SKM-1 (cell line): ENCODE data around the gene BTG1.
"Not testable (repeated sequence)": the region's sequence is repeated elsewhere in the genome, so short reads cannot be mapped to it uniquely, and the experiment has no call there.

ENCODE experiments used
- DNase-seq: peaks from one replicate; lab custom pipeline; 2025; ENCODE audit not compliant: unreplicated experiment; lab: John Stamatoyannopoulos, UW

The BTG1 gene

DNA sequence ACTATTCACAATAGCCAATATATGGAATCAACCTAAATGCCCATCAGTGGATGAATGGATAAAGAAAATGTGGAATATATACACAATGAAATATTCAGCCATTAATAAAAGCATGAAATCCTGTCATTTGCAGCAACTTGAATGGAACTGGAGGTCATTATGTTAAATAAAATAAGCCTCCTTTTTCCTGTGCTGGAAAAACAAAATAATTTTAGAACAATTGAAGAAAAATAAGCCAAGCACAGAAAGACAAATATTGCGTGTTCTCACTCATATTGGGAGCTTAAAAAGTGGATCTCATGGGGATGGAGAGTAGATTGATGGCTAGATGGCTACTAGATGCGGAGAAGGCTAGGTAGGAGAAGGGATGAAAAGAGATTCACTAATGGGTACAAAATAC, 6.3 kb upstream of the BTG1 start:
- no peak for DNase-seq

DNA sequence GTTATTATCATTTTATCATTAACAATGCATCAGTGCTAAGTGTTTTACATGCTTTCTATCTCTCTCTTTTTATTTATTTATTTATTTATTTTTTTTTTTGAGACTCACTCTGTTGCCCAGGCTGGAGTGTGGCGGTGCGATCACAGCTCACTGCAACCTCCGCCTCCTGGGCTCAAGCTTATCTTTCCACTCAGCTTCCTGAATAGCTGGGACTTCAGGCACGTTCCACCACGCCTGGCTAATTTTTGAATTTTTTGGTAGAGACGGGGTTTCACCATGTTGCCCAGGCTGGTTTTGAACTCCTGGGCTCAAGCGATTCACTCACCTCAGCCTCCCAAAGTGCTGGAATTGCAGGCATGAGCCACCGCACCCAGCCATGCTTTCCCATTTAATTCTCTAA, 3.9 kb upstream of the BTG1 start:
- no peak for DNase-seq

DNA sequence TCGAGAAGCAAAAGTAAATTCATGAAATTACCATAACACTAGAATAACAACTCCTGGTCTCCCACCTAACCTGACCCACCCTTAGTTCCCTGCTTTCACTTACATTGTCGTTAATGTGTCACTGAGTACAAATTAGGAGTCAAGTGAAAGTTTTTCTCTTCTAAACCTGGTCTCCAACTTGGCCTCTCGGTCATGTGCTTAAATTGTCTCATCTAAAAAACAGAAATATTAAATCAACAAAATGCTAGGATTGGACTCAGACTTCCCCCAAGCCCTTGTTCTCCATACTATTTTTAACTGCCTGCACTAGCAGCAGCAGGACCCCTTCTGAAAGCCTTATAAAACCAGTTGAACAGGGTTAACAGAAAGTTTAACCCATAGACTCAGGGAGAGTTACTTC, 1.8 kb upstream of the BTG1 start:
- DNase-seq: no peak

- no peak for DNase-seq
Measured at GRCh38 chr12:92146497-92147224, 1.0 kb upstream of the BTG1 start.

DNA sequence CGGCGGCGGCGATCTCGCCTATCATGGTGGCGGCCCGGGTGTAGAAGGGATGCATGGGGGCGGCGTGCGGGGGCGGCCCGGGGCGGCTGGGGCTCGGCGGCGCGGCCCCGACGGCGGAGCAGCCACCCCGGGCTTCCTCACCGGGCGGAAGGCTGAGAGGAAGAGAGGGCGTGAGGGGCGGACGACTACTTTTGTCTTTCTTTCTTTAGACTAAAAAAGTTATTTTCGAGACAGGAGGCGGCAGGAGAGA, 240 bp downstream of the BTG1 start:
- no peak for DNase-seq

DNA sequence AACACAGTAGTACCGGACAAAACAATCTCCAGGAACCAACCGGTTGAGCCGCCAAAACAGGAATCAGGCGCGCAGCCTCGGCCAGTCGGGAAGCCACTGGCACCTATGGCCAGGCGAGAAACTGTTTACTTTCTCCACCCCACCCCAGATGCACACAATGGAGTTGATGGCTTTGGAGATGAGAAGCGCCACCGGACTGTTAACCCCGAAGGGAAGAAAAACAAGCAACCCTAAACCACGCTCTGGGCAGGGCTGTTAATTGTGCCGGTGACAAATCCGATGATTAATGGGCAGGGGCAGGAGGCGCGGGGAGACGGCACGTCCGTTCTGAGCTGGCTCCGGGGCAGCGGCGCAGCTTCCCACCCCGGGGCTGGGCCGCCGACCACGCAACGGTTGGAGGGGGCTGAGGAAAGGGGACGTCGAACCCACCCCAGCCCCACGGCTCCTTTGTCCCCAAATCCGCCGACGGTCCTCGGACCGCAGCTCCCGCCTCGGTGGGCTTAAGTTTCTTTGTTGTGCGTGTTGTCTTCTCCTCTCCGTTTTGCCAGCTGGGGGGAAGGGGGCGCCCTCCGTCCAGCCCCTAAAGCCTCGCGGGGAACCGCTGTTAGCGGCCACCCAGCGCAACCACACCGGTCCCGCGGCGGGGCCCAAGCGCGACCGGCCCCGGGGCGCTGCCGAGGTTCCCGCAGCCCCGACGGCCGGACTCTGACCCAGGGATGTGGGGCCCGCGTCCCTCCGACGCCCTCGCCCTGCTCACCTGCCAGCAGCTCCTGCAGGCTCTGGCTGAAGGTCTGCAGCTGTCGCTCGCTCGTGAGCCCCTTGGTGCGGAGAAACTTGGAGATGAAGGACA, 790 bp downstream of the BTG1 start:
- DNase-seq: no peak

DNA sequence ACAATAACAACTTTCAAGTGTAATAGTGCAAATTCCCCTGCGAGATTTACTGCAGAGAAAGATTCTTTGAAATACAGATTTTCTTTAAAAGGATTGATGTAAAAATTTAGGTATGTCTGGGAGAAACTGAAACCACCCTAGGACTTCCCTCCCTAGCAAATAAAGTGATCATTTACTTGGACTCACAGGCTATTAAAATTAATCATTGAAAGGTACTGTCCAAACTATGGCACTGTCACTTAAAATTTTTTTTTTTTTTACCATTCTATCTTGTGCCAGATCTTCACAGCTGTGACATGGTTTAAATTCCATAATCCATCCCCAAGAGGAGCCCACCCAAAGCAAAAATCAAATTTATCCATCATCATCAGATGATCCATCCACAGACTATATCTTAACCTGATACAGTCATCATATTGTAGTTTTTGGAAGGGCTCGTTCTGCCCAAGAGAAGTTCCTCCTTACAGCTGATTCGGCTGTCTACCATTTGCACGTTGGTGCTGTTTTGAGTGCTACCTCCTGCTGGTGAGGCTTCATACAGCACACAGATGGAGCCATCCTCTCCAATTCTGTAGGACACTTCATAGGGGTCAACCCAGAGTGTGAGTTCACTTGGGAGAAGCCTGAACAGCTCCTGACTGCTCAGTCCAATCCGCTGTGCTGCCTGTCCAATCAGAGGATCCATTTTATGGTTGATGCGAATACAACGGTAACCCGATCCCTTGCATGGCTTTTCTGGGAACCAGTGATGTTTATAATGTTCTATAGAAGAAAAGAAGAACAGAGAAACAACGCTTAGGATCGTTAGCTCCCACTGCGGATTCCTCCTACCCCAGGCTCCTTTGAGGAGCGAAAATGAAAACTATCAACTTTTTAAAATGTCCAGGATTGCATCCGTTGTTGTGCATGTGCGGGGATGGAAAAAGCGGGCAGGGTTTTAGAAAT, 1.7 kb downstream of the BTG1 start:
- peak; percentile 25 for DNase-seq

- no peak for DNase-seq
Measured at GRCh38 chr12:92143258-92143657, 2.4 kb downstream of the BTG1 start.

DNA sequence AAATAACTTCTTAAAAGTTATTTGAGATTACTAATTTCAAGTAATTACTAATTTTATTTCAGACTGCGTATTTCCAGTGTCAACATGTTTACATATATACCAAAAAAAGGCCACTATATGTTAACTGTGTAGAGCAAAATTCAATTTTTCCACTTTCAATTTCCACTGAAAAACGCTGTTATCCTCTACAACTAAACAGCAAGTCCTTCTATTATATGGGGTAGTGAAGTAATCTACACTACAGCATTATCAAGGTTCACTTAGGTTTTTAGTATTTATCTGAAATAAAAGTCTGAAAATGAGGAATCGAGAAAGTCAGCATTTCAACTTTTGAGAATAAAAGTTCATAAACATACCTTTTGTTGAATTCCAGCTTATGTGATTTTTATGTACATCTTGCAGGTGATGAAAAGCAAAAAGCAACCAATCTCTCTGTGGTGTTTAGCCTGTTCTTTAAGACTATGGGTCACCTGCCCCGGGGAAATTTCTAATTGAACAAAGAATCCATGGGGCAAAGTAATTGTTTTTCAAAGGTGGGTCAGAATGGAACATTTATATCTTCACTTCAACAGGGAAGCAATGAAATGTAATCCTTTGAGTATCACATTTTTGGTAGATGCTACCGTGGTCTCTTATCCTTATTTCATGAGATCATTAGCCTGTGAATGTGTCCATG, 3.3 kb downstream of the BTG1 start:
- DNase-seq: no peak

DNA sequence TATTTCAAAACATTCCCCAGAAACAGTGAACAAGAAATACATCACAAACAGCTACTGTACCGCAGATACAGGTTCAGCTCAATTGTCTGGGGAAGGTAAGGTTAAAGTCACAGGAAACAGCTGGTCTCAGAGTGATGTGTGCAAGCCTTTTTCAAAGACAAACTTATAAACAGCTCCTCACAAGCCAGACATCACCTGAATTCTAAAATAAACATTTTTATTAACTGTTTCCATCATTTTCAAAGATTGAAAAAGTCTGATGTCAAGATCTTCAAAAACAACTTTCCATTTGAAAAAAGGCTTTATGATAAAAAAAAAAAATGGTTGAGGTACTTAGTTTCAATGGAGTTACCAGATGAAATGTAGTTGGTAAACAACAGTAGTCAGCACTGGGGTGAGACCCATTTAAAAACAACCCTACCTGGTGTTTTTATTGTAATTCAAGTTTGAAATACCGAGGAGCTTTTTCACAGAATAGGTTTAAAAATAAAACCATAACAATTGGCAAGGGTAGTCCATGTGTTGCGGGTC, 4.0 kb downstream of the BTG1 start:
- DNase-seq: no peak

DNA sequence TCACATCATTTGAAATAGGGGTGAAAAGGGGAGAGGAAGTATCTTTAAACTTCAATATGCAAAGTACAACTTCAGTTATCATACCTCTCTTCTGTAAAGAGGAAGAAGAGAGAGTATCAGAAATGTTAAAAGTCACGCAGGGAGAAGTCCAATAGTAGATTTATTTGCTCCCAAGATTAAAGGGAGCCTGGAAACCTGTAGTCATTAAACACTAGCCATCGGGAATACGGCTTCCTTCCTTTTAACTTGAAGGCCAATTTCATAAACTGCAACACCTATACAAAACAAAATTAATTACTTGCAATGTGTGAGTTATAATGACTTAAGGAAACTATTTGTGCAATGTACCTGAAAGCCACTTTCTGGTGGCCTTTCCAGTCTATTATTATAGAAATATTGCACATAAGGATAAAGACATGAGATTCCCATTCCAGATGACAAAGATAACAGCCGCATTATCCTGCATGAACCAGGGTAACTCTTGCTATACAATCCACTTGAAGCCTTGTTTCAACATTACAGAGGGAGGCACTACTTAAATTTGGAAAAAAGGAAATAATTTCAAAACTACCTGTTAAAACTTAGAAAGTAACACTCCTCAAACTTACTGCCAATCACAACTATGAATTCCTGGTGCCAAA, 4.6 kb downstream of the BTG1 start:
- DNase-seq: no peak

DNA sequence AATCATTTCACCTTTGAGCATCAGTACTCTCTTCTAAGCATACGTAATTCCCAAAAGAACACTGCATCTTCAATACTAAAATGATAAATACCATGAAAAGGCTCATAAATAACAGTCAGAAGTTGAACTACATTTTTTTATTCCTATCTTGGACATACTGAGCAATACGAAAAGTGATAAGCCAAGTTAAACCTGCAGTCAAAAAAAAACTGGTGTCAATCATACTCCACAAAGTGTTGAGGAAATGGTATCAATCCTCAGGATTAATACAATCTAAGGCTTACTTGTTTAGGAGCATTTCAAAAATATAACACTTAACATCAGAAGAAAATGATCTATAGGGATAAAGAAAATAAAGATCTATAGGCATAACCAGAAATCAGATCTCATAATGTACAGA, 5.5 kb downstream of the BTG1 start:
- no peak for DNase-seq

DNA sequence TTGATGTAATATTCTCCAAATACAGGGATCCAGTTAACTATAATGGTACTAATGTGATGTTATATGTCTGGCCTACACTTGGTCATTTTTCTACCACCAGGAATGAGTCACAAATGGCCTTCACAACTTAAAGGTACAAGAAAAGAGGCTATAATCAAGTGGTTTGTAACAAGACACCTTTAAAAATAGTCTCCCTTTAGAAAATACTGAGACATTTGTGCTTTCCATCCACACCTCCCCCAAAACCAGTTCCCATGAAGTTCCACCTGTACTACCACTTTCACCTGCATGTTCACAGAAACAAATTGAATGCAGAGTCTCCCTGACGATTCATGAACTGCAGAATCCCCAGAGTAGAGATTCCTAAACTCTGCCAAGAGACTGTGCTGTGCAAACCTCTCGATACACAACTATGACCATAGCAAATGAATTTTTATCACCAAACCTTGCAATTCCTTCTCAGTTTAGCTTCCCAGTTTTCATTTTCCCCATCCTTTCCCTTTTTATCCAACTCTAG, 6.0 kb downstream of the BTG1 start:
- DNase-seq: no peak

DNA sequence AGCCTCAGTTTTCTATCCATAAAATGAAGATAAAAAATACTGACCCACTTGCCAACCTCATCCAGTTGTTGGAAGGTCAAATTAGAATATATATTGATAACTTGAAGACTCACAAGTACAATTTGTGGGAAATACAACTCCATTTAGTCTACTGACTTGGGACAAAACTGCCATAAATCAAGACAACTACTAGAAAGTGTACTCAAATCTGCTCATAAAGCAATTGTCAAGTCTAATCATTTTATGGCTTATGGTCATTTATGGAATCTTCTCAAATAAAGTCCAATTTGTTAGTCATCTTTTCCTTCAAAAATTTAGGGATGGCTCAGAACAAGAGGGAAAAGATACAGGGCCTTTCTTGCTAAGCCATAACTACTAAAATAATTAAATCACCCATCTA, 7.0 kb downstream of the BTG1 start:
- no peak for DNase-seq

- no peak for DNase-seq
Measured at GRCh38 chr12:92138144-92138543, 7.5 kb downstream of the BTG1 start.

DNA sequence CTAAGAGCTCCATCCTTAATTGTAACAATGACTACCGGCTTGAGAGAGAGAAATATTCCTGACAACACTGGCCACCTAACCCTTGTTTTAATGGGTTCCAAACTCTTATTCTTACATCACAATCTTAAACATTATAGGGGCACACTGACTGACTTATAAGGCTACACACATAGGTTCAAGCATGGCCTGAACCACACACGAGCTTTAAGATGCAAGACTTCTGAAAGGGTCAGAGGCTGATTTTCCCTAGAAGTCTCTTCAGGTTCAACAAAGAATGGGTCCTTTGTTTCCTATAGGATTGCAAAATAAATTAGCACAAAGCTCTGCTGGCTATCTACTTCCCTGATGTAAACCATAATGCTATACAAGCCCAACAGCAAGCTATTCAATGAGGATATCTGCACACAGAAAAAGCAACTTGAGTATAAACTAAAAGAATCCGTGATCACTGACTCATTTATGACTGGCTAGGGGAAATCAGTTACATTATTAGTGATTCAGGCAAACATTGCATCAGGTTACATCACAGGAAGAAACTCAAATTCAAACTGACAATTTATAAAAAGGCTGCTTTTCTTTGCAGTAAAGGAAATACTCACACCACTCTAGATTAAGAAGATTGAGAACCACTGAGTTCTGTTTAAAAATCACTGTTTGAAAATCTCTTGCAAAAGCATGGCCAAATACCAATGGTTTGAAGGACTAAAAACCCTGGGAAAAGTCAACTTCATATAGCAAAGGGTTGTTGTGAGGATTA, 8.5 kb downstream of the BTG1 start:
- DNase-seq: no peak

DNA sequence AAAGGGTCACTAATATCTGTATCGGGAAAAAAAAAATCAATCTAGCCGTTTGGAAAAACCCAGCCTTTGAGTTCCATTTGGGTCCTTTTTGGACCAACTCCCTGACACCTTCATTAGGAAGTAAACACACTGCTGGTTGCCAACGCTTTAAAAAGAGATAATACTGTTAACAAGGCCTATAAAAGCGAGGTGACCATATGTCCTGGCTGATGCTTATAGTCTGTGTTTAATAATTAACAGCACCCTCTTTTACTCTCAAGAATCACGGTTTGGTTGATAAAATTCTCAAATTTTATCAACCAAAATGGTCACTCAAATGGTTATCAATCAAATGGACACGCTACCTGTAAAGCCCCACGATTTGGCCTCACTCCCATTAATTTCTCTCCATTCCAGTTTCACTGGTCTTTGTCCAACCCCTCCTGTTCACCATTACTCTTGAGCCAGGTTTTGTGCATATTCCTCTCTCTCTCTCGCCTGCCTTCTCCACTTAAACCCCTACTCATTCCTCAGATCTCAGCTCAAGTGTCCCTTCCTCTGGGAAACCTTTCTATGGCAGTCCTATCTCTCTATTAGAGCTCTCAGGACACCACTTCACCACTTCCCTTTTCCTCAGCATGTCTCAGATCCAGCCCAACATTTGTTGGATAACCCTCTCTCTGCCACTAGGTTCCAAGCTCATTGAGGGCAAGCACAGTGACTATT, 9.5 kb downstream of the BTG1 start:
- DNase-seq: no peak

GRCh38 chr12:92135541-92135940, 10.1 kb downstream of the BTG1 start:
- DNase-seq: not testable (repeated sequence)
